Stimulated activated CD8-positive, alpha-beta memory T cell treated with anti-CD3 and anti-CD28 coated beads, Interleukin-7, amount 100 ng/mL, for 1 hour (primary cell): ENCODE data around the gene TLR6.
A peak's percentile ranks its signal among the peaks of the same experiment; 100 is the strongest.

ENCODE experiments used
- DNase-seq, 2 donors: peaks; one replicate each; pipeline ENCODE4 v3.0.0-alpha.2; 2020; ENCODE audit warnings: low read depth in 2 of 2

TLR6 gene

GRCh38 chr4:38867478-38868058, 11.0 kb upstream of the TLR6 start, which contains the start of gene FAM114A1:
FAM114A1 (plus strand) TSS chr4:38867806; CDS start chr4:38878079, 10,273 bp downstream.
- no peak for DNase-seq

DNA sequence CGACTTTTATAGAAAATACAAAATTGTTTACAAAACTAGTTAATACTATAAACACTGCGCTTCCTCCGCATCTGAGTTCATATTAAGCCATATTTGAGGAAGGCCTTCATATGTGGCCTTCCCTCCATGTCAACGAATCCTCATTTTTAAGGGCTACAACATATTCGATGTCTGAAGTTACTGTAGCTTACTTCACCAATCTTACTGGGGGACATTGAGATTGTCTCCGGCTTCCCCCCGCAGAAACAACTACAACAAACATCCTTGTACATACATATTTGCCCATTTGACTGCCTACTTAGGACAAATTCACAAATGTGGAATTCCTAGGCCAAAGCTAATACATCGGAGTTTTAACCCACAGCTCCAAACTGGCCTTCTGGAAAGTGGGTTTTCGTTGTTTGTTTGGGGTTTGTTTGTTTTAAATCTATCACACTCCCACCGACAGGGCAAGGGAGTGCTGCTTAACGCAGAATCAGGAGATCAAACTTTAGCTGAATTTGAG, 10.4 kb upstream of the TLR6 start:
- DNase-seq = no peak

DNA sequence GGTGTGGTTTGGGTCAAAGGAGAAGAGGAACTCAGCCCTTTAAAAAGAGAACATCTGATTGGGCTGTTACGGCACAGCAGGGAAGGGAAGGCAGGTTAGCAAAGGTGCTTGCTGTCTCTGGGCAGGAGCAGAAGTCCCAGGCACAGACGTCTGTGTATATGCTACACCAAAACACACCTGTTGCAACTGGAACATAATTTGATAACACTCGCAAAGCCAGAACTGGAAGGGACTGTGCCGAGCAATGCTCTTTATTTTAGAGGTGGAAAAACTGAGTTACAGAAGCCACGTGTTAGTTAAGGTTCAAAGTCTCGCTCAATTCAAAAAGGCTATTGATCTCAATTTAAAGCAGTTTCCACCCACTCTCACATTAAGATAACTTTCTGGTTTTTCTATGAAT, 8.8 kb upstream of the TLR6 start:
- no peak for DNase-seq

DNA sequence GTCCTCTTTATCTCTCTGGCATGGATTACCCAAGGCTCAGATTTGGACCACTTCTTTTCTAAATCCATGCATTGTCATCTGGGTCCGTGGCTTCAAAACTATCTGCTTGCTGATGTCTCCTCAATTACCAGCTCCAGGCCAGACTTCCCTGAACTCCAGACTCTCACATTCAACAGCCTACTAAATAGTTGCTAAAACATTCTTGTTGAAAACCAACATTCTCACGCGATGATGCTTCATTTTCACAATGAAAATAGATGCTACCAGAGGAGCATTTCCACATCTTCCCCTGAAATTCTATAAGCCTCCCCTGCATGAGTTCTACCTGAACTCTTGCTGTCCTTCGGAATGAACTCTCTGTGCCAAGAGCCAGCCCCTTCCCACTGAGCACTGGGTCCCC, 5.2 kb upstream of the TLR6 start:
- no peak for DNase-seq

GRCh38 chr4:38860788-38861424, 4.3 kb upstream of the TLR6 start:
- DNase-seq = peak; percentile 27 to 34

- no peak for DNase-seq
These were observed 2.9 kb upstream of the TLR6 start for GRCh38 chr4:38859501-38859900.

- no peak for DNase-seq
These were observed 1.4 kb upstream of the TLR6 start for GRCh38 chr4:38858097-38858420.

DNA sequence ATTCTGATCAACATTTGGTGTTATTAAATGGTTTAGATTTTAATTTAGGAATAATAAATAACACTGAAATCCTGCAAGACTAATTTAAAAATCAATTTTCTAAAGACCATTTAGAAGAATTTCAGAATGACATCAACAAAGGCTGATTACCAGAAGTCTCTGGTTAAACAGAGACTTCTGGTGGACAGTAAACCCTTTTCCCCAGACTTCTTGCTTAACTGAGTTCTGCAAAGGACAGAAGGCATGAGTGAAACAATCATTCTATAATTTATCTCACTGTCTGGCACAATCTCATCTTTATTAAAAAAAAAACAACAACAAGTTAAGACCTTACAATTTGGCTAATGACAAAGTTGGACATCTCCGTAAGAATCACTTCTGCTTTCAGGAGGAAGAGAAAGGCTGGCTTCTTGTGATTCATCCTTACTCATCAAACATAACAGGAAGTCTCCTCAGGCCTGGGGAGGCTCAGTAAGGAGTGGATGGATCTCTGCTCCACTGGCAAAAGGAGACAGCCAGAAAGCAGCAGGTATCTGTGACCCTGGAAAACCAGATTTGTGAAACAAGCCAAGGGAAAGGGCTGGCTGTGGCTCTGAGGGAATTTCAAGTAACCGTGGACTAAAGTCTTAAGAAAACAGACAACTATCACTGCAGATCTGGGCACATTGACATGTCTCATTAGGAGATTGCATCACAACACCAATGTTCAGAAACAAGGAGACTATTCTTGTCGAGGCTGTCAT, 908 bp upstream of the TLR6 start:
- DNase-seq = no peak

GRCh38 chr4:38856046-38856445, 571 bp downstream of the TLR6 start:
- no peak for DNase-seq

DNA sequence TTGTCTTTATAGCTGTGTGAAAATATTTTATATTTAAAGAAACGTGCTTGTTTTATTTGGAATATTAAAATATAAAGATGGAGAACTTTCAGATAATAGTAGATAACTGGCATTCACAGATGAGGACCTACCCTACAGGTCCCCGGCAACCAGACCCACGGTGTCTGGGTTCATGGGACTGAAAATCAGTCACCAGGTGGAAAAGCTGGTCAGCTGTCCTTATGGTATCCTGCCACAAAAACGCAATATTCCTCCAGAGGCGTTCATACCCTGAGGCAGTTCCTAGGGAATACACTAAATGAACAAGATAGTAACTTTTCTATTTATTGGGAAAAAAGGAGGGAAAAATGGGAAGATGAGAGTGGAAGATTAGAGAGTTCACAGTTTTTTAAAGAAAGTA, 1.2 kb downstream of the TLR6 start:
- no peak for DNase-seq

- no peak for DNase-seq
These were observed 10.6 kb downstream of the TLR6 start for GRCh38 chr4:38846015-38846414.

DNA sequence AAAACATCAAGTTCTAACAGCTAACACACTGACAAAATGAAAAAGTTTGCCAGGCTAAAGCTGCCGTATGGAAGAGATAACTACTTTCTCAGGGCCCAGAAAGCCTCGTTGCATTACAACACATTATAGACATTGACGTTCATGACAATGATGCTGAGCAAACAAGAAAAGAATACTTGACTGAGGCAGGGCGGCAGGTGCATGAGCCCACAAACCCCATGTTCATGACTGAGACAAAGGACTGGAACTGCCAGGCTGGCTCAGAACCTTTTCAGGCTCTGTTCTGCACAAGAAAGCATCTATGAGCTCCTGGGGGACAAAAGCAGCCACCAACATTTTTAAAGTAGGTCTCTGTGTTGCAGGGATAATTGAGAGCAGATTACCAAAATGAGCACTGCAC, 13.6 kb downstream of the TLR6 start:
- DNase-seq = no peak

GRCh38 chr4:38837849-38838248, 18.8 kb downstream of the TLR6 start:
- DNase-seq = no peak

- no peak for DNase-seq
These were observed 19.3 kb downstream of the TLR6 start for GRCh38 chr4:38837334-38837733.

DNA sequence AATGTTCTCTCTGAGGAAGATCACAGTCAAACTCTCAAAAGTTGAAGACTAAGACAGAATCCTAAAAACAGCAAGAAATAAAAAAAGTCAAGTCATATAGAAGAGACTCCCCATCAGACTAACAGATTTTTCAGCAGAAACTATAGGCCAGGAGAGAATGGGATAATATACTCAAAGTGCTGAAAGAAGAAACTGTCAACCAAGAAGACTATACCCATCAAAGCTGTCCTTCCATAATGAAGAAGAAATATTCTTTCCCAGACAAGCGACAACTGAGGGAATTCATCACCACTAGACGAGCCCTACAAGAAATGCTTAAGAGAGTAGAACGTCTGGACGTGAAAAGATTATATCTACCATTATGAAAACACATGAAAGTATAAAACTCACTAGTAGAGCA, 22.0 kb downstream of the TLR6 start:
- DNase-seq = no peak

GRCh38 chr4:38832624-38833528, 23.7 kb downstream of the TLR6 start:
- DNase-seq = no peak

- no peak for DNase-seq
These were observed 24.4 kb downstream of the TLR6 start for GRCh38 chr4:38832206-38832605.

DNA sequence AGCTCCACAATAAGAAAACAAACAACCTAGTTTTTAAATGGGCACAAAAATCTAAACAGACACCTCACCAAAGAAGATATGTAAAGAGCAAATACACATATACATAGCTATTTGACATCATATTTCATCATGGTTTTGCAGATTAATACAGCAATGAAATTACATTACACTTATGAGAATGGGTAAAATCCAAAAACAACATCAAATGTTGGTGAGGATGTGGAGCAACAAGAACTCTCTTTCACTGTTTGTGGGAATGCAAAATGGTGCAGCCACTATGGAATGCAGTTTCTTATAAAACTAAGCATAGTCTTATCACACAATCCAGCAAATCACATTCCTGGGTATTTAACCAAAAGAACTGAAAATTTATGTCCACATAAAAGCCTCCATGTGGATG, 25.0 kb downstream of the TLR6 start:
- no peak for DNase-seq

DNA sequence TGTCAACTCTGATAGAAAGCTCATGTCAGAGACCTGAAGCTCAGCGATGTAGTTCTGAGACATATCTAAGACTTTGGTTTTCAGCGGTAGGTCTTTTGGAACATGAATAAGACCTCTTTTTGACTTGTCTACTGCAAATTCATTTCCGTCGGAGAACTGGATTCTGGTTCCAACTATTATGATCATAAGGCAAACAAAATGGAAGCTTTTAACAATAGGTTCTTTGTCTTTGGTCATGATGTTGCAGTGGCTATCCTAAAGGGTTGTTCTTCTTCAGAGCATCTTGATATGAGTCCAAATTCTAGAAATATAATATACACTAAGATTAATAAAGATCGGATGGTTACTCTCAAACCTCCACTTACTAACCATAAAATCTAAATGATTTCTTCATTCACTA, 27.4 kb downstream of the TLR6 start:
- no peak for DNase-seq

DNA sequence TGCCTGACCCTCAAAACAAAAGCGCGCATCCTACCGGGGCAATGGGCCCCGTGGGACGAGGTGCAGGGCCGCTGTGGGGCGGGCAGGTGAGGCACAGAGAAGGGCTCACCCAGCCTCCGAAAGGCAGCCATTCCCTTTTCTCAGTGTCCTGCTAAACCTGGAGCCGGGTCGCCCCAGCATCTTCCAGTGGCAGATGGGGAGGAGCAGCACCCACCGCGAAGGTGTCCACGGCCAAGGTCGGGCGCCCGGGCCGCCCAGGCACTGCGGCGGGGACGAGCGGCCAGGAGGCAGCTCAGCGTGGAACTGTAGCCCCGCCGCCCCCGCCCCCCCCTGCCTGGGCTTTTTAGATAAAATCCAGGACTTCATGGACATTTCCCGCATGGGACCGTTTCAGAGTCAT, 32.9 kb downstream of the TLR6 start:
- no peak for DNase-seq

DNA sequence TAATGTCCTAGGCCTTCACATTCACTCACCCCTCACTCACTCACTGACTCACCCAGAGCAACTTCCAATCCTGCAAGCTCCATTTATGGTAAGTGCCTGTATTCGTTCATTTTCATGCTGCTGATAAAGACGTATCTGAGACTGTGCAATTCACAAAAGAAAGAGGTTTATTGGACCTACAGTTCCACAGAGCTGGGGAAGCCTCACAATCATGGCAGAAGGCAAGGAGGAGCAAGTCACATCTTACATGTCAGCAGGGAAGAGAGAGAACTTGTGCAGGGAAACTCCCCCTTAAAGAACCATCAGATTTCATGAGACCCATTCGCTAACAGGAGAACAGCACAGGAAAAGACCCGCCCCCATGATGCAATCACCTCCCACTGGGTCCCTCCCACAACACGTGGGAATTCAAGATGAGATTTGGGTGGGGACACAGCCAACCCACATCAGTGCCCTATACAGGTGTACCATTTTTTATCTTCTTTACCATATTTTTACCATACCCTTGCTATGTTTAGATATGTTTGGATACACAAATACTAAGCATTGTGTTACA, 33.8 kb downstream of the TLR6 start:
- DNase-seq = no peak

- no peak for DNase-seq
These were observed 34.9 kb downstream of the TLR6 start for GRCh38 chr4:38821739-38822138.
